Thyroid gland (tissue), 4 donors: Measurements from ENCODE around the gene CIROP. TPM values are rescaled to one million over a fixed set of nuclear protein-coding genes. Genes with fewer than 3 reads are reported as not detected.
A peak's percentile ranks its signal among the peaks of the same experiment; 100 is the strongest.

Experiments used
- DNase-seq, 2 donors: peaks; one replicate each; pipeline ENCODE4 v3.0.0-alpha.2; 2019
- H3K27ac ChIP-seq, 3 donors: fragments of 200-600 bp; sonication (generic); 1 replicate in 2 of 3; 2 replicates in 1 of 3; pipeline ENCODE4 v1.5.1; 2016 to 2019; ENCODE audit warnings: mild to moderate bottlenecking in 1 of 3, moderate library complexity in 1 of 3
- H3K27me3 ChIP-seq: fragments of 200-600 bp; sonication (generic); one replicate; pipeline ENCODE4 v1.5.1; 2019
- H3K36me3 ChIP-seq, 2 donors: fragments of 200-600 bp; sonication (generic); one replicate each; pipeline ENCODE4 v1.5.1; 2016 to 2019
- H3K4me1 ChIP-seq, 2 donors: fragments of 200-600 bp; sonication (generic); one replicate each; pipeline ENCODE4 v1.5.1; 2017 to 2019
- H3K4me3 ChIP-seq, 3 donors: fragments of 200-600 bp; sonication (generic); replicated peaks in 1 of 3; 1 replicate in 2 of 3; 2 replicates in 1 of 3; pipeline ENCODE4 v1.5.1; 2016; ENCODE audit warnings: mild to moderate bottlenecking in 1 of 3
- H3K9me3 ChIP-seq: fragments of 200-600 bp; sonication (generic); one replicate; pipeline ENCODE4 v1.5.1; 2017
- POLR2A ChIP-seq, 2 donors: fragments of 450-650 bp; IDR thresholded peaks; one replicate each; pipeline ENCODE4 v1.6.1; 2017; ENCODE audit warnings: antibody characterized with exemption in 2 of 2, mild to moderate bottlenecking in 2 of 2, moderate library complexity in 1 of 2
- WGBS, 2 donors: methylation state at CpG; one replicate each; pipeline ENCODE4 v1.1.5; 2017; 5-methylcytosine and 5-hydroxymethylcytosine counted together
- intact Hi-C: fragments of 100-400 bp; cut with DNase I; formaldehyde crosslinking; loops from one replicate; pipeline ENCODE4 v1.15.1; 2023
- total RNA-seq, 4 donors: library from RNA; depleted of rRNA; stranded (reverse); fragments of >200 nt; gene quantifications; one replicate each; pipeline ENCODE4 v1.2.3, GENCODE V29; 2016
- TF ChIP-seq, protein P1 (sequence below), 6 experiments: fragments of 200-600 bp in 3 of 6; fragments of 450-650 bp in 3 of 6; sonication (generic) in 3 of 6; IDR thresholded peaks; one replicate each; pipeline ENCODE4 v1.5.1; 2016 to 2019; ENCODE audit warnings: antibody characterized with exemption in 6 of 6, mild to moderate bottlenecking in 2 of 6, inconsistent platforms in 1 of 6, moderate library complexity in 1 of 6

CIROP gene
- total RNA-seq, 4 donors from 2014 or later: 0.11 TPM; not detected in 3

DNA sequence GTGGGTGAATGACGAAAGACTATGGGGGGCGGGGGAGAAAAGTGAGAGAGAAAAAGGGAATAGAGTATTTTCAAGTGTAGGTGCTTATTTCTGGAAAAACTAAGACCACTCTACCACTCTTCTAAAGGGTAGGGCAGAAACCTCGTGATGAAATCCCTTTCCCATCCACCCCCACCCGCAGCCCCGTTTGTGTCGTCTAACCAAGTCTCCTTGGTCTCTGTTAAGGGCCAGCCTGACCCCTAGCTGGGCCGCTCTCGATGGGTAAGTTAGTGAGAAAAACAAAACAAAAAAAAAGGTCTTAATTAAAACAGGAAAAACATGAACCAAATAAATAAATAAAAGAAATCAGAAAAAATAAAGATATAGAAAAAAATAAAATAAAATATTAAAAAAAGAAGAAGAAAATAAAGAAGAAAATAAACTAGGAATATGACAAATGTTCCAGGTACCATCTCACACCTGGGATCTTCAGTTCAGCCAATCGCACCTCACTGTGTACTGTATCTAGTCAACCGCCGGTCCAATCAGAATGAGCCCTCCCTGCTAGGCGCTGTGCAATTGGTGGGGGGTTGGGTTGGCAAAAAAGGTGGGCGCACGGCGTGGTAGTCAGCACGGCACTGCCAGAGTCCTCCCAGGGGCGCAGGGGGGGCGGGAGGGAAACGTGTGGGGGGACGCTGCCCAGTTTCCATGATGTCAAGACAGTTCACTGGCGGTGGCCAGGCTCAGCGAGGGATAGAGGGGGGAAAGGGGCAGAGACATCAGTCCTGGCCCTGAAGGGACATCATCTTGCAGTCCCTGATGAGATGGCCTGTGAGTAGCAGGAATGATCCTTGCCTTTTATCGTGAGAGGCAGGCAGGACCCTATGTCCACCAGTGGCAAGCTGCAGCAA lies 37.7 kb downstream of the CIROP start:
- no peak overlapping the region for H3K27ac ChIP-seq
- no peaks in the 10 kb centered on the region for H3K9me3 ChIP-seq
- H3K4me1 ChIP-seq: peaks cover 17% of the 10 kb centered on the region in 2 donors
- DNase-seq: no peak
- H3K27me3 ChIP-seq: no peaks in the 10 kb centered on the region
- intact Hi-C loops: loop anchor here (5.0 kb wide), 1 partner anchor 45 kb away; no protein-coding TSS in a partner anchor
- TF ChIP-seq, protein P1, sequence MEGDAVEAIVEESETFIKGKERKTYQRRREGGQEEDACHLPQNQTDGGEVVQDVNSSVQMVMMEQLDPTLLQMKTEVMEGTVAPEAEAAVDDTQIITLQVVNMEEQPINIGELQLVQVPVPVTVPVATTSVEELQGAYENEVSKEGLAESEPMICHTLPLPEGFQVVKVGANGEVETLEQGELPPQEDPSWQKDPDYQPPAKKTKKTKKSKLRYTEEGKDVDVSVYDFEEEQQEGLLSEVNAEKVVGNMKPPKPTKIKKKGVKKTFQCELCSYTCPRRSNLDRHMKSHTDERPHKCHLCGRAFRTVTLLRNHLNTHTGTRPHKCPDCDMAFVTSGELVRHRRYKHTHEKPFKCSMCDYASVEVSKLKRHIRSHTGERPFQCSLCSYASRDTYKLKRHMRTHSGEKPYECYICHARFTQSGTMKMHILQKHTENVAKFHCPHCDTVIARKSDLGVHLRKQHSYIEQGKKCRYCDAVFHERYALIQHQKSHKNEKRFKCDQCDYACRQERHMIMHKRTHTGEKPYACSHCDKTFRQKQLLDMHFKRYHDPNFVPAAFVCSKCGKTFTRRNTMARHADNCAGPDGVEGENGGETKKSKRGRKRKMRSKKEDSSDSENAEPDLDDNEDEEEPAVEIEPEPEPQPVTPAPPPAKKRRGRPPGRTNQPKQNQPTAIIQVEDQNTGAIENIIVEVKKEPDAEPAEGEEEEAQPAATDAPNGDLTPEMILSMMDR (IDR thresholded peaks at IDR 0.05): no peak
- TF ChIP-seq POLR2A (IDR thresholded peaks at IDR 0.05): no peak
- 87 to 88% methylated on average over 18 to 23 of the region's 23 CpGs for WGBS, 2 donors
- H3K4me3 ChIP-seq: no peak overlapping the region
- peaks cover 53 to 59% of the 10 kb centered on the region in 2 donors for H3K36me3 ChIP-seq

DNA sequence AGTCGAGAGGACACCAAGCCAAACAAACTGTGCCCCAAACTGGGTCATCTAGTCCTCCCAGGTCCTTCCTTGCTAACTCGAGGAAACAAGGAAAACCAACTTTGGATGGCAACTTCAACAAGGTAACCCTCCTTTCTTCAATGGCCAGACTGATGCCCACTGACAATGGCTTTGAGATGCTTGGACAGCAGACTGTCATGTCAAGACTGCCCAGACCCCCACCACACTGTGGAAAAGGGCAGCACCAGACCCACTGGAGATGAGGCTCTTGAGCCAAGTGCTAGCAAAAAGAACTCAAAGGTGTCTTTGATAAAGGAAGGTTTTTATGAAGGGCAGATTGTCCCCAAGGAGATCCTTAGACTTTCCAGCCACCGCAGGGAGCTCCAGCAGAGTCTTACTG lies 38.4 kb downstream of the CIROP start:
- 84 to 85% methylated on average over 3 of the region's 3 CpGs for WGBS, 2 donors
- no peak overlapping the region for H3K27ac ChIP-seq
- intact Hi-C loops: loop anchor here (5.0 kb wide), 1 partner anchor 46 kb away; no protein-coding TSS in a partner anchor
- no peaks in the 10 kb centered on the region for H3K27me3 ChIP-seq
- no peak for DNase-seq
- peaks cover 57 to 61% of the 10 kb centered on the region in 2 donors for H3K36me3 ChIP-seq
- H3K4me3 ChIP-seq: no peak overlapping the region
- H3K4me1 ChIP-seq: peaks cover 12 to 13% of the 10 kb centered on the region in 2 donors
- no peaks in the 10 kb centered on the region for H3K9me3 ChIP-seq
- TF ChIP-seq, protein P1 (IDR thresholded peaks at IDR 0.05): no peak
- no peak for TF ChIP-seq POLR2A (IDR thresholded peaks at IDR 0.05)

DNA sequence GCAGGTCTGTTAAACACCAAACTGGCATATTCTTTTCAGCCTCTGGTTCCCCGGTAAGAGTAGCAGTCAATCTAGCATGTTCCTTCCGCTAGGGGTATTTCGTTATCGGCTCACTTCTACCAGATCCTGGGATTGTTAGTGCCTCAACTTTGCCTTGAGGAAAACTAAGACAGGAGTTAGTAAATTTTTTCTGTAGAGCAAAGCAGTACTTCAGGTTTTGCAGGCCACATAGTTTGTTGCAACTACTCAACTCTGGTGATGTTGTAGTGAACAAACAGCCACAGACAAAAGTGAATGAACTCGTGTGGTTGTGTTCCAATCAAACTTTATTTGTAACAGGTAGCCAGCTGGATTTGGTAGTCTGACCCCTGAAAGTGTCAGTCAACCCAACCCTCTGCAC lies 41.2 kb downstream of the CIROP start:
- H3K36me3 ChIP-seq: peaks cover 81 to 86% of the 10 kb centered on the region in 2 donors
- intact Hi-C loops: no loop called here

DNA sequence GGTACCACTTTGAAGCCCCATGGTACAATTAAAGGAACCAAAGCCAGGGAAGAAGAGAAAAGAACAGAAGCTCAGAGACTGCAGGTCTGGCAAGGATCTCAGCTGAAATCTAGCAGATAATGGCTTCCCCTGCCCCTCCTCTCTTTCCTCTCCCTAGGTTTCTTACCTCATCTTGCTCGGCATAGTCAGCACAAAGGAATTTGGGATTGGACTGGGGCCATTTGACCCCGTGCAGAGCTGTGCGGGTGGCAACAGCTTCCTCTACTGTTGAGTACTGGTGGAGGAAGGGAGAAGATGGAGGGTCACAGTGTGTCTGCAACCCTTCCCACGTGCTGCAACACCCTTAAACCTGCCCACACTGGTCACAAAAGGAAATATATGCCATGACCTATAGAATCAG lies 42.8 kb downstream of the CIROP start:
- Histone ChIP-seq H3K36me3 (peaks cover 66 to 72% of the 10 kb centered on the region in 2 donors), H3K9me3 (no peaks in the 10 kb centered on the region), H3K4me3 (no peak overlapping the region), H3K27ac (peak overlapping the region; percentile 7 to 45 (median 22)), H3K4me1 (peaks cover 4 to 10% of the 10 kb centered on the region in 2 donors), H3K27me3 (no peaks in the 10 kb centered on the region)
- WGBS, 2 donors: 28 to 49% methylated on average over 4 of the region's 4 CpGs
- peak; percentile 71 to 84 for DNase-seq
- intact Hi-C loops: no loop called here
- TF ChIP-seq POLR2A (IDR thresholded peaks at IDR 0.05): no peak
- TF ChIP-seq, protein P1 (IDR thresholded peaks at IDR 0.05): no peak

More for the DNA sequence above, 41.2 kb downstream of the CIROP start:
- no peaks in the 10 kb centered on the region for H3K27me3 ChIP-seq
- H3K4me1 ChIP-seq: peaks cover 4 to 6% of the 10 kb centered on the region in 2 donors
- H3K27ac ChIP-seq: no peak overlapping the region
- WGBS, 2 donors: 92 to 96% methylated on average over 5 of the region's 5 CpGs
- H3K4me3 ChIP-seq: no peak overlapping the region
- DNase-seq: no peak
- H3K9me3 ChIP-seq: no peaks in the 10 kb centered on the region
- TF ChIP-seq, protein P1 (IDR thresholded peaks at IDR 0.05): no peak
- no peak for TF ChIP-seq POLR2A (IDR thresholded peaks at IDR 0.05)
